CD14-positive monocyte (primary cell): ENCODE data around the gene ZNF726. TPM values are rescaled to one million over a fixed set of nuclear protein-coding genes. Genes with fewer than 3 reads are reported as not detected.

Experiments used
- DNase-seq, 3 donors: peaks; one replicate each; pipeline ENCODE4 v3.0.0-alpha.2; 2011 to 2022
- H2AFZ ChIP-seq: 2 replicates; pipeline ENCODE4 v1.6.0; 2012; ENCODE audit warnings: mild to moderate bottlenecking, low read depth, low read length, inconsistent platforms; ENCODE audit not compliant: insufficient read depth, poor library complexity, severe bottlenecking
- H3K27ac ChIP-seq, 2 donors: 1 replicate in 1 of 2; 2 replicates in 1 of 2; pipeline ENCODE4 v1.5.1; 2012 to 2013; ENCODE audit warnings: low read length in 2 of 2, control low read depth in 1 of 2, inconsistent platforms in 1 of 2, low read depth in 1 of 2, mild to moderate bottlenecking in 1 of 2
- H3K27me3 ChIP-seq, 2 donors: one replicate each; pipeline versions ENCODE4 v1.6.0 to v1.6.1; 2011 to 2013; ENCODE audit warnings: low read length in 2 of 2; ENCODE audit not compliant: control insufficient read depth in 2 of 2, insufficient read depth in 2 of 2
- H3K36me3 ChIP-seq, 2 donors: replicated peaks in 1 of 2; 1 replicate in 1 of 2; 2 replicates in 1 of 2; pipeline versions ENCODE4 v1.5.1 to v1.6.1; 2012 to 2013; ENCODE audit warnings: low read length in 2 of 2, control low read depth in 1 of 2, inconsistent platforms in 1 of 2, mild to moderate bottlenecking in 1 of 2; ENCODE audit not compliant: insufficient read depth in 2 of 2, control insufficient read depth in 1 of 2
- H3K4me1 ChIP-seq, 2 donors: 1 replicate in 1 of 2; 2 replicates in 1 of 2; pipeline versions ENCODE4 v1.5.1 to v1.6.1; 2012 to 2013; ENCODE audit warnings: low read length in 2 of 2, control low read depth in 1 of 2, inconsistent platforms in 1 of 2, mild to moderate bottlenecking in 1 of 2, moderate library complexity in 1 of 2; ENCODE audit not compliant: insufficient read depth in 2 of 2, control insufficient read depth in 1 of 2
- H3K4me2 ChIP-seq: replicated peaks from 2 replicates; pipeline ENCODE3; 2012; ENCODE audit warnings: low read length, moderate library complexity, mild to moderate bottlenecking; ENCODE audit not compliant: poor library complexity, severe bottlenecking; ENCODE audit errors: extremely low read depth
- H3K4me3 ChIP-seq, 3 experiments: fragments of 200-600 bp in 1 of 3; sonication (generic) in 1 of 3; replicated peaks in 1 of 3; 1 replicate in 2 of 3; 2 replicates in 1 of 3; pipeline ENCODE4 v1.5.1; 2011 to 2013; ENCODE audit warnings: low read length in 3 of 3, mild to moderate bottlenecking in 3 of 3, control low read depth in 2 of 3, low read depth in 2 of 3, inconsistent platforms in 1 of 3, moderate library complexity in 1 of 3
- H3K79me2 ChIP-seq: 2 replicates; pipeline ENCODE4 v1.6.0; 2012; ENCODE audit warnings: mild to moderate bottlenecking, control low read depth, inconsistent platforms, low read length, moderate library complexity; ENCODE audit not compliant: insufficient read depth
- H3K9ac ChIP-seq: 2 replicates; pipeline ENCODE4 v1.6.0; 2017; ENCODE audit warnings: low read length, mild to moderate bottlenecking; ENCODE audit not compliant: insufficient read depth, poor library complexity, severe bottlenecking
- H3K9me3 ChIP-seq, 2 donors: replicated peaks in 1 of 2; 1 replicate in 1 of 2; 2 replicates in 1 of 2; pipeline versions ENCODE4 v1.5.1 to v1.6.1; 2012 to 2013; ENCODE audit warnings: low read length in 2 of 2, control low read depth in 1 of 2; ENCODE audit not compliant: control insufficient read depth in 1 of 2, insufficient read depth in 1 of 2
- H4K20me1 ChIP-seq: 2 replicates; pipeline ENCODE4 v1.6.0; 2012; ENCODE audit warnings: mild to moderate bottlenecking, low read length, control low read depth, moderate library complexity; ENCODE audit not compliant: insufficient read depth
- H3K27ac Mint-ChIP-seq, 7 donors: one replicate each; pipeline ENCODE4 v1.8.0; 2020; ENCODE audit warnings: mild to moderate bottlenecking in 7 of 7, mixed read lengths in 7 of 7, moderate library complexity in 6 of 7, inconsistent platforms in 2 of 7
- H3K27me3 Mint-ChIP-seq, 3 donors: one replicate each; pipeline ENCODE4 v1.8.0; 2021 to 2022; ENCODE audit warnings: low read depth in 3 of 3, mild to moderate bottlenecking in 3 of 3, mixed read lengths in 3 of 3, moderate library complexity in 3 of 3, inconsistent platforms in 1 of 3
- H3K36me3 Mint-ChIP-seq, 2 donors: one replicate each; pipeline ENCODE4 v1.8.0; 2020; ENCODE audit warnings: mixed read lengths in 2 of 2, inconsistent platforms in 1 of 2, mild to moderate bottlenecking in 1 of 2
- H3K4me1 Mint-ChIP-seq: one replicate; pipeline ENCODE4 v1.8.0; 2020; ENCODE audit warnings: mild to moderate bottlenecking, mixed read lengths
- H3K4me3 Mint-ChIP-seq, 2 donors: one replicate each; pipeline ENCODE4 v1.8.0; 2020; ENCODE audit warnings: mild to moderate bottlenecking in 2 of 2, mixed read lengths in 2 of 2, moderate library complexity in 1 of 2
- H3K9me3 Mint-ChIP-seq, 7 donors: one replicate each; pipeline ENCODE4 v1.8.0; 2020 to 2022; ENCODE audit warnings: mixed read lengths in 7 of 7, mild to moderate bottlenecking in 6 of 7, moderate library complexity in 6 of 7, inconsistent platforms in 2 of 7
- WGBS: methylation state at CpG from one replicate; pipeline ENCODE4 v1.1.5; 2013; ENCODE audit warnings: missing lambda C conversion rate; ENCODE audit not compliant: insufficient coverage; 5-methylcytosine and 5-hydroxymethylcytosine counted together
- intact Hi-C, 2 donors: fragments of 100-400 bp; cut with micrococcal nuclease; formaldehyde crosslinking; loops; one replicate each; pipeline versions ENCODE4 v1.15.0 to v1.15.1; 2023
- polyA plus RNA-seq, 3 donors: library from polyadenylated mRNA; depleted of rRNA in 1 of 3; unstranded in 2 of 3; stranded (reverse) in 1 of 3; fragments of 300-500 nt in 2 of 3; fragments of >200 nt in 1 of 3; fragmentation: Illumina TruSeq in 2 of 3; gene quantifications; 1 replicate in 2 of 3; 2 replicates in 1 of 3; pipeline ENCODE4 v1.2.3, GENCODE V29; 2012 to 2021
- TF ChIP-seq, protein P1 (sequence below): fragments of 200-600 bp; IDR thresholded peaks from one replicate; pipeline ENCODE4 v1.8.0; 2022; ENCODE audit warnings: antibody characterized with exemption, mild to moderate bottlenecking

Gene ZNF726
- polyA plus RNA-seq, 3 donors, result 0.10 to 0.34 (median 0.28) TPM

DNA sequence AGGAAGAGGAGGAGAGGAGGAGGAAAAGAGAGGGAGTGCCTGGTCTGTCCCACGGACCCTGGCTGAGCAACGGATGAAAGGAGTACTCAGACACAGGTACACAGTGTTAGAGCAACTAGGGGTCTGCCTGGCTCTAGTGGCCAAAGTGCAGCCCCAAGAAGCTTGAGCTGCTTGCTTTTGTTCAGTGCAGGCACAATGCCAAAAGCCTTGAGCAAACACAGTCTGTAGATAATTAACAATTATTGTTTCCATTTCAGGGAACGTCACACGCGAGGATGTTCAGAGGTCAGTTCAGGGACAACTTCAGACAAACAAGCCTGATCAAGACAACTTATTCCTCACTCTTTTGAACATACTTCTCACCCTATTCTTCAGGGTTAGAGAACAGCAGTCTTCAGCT lies 32.2 kb upstream of the ZNF726 start:
- no peak for DNase-seq

DNA sequence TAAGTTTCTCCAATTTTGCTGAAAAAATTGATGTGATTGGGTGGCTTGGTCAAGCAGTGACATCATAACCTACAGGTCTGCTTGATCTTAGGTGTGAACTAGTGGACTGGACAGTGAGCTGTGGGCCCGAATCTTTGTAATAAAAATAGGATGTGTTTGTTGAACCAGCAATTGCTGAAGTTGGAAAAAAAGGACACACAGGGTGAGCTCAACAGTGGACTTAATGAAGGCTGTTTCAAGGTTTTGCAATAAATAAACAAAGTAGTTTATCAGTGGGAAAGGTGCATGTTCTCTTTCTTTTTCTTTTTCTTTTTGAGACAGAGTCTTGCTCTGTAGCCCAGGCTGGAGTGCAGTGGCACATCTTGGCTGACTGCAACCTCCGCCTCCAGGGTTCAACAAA lies 30.3 kb upstream of the ZNF726 start:
- H3K79me2 ChIP-seq, result no peaks in the 10 kb centered on the region
- H3K9ac ChIP-seq, result no peak overlapping the region
- H3K9me3 Mint-ChIP-seq, result peaks cover 38 to 68% (median 64%) of the 10 kb centered on the region in 7 donors
- H3K4me3 Mint-ChIP-seq, result no peak overlapping the region
- no peak for DNase-seq
- H3K4me1 Mint-ChIP-seq, result no peaks in the 10 kb centered on the region
- no peaks in the 10 kb centered on the region for H3K4me1 ChIP-seq
- H3K27ac ChIP-seq, result no peak overlapping the region
- intact Hi-C loops, result no loop called here
- no peaks in the 10 kb centered on the region for H3K36me3 ChIP-seq
- H3K9me3 ChIP-seq, result peaks cover 25 to 82% of the 10 kb centered on the region in 2 donors
- no peak overlapping the region for H3K4me3 ChIP-seq
- TF ChIP-seq, protein P1, sequence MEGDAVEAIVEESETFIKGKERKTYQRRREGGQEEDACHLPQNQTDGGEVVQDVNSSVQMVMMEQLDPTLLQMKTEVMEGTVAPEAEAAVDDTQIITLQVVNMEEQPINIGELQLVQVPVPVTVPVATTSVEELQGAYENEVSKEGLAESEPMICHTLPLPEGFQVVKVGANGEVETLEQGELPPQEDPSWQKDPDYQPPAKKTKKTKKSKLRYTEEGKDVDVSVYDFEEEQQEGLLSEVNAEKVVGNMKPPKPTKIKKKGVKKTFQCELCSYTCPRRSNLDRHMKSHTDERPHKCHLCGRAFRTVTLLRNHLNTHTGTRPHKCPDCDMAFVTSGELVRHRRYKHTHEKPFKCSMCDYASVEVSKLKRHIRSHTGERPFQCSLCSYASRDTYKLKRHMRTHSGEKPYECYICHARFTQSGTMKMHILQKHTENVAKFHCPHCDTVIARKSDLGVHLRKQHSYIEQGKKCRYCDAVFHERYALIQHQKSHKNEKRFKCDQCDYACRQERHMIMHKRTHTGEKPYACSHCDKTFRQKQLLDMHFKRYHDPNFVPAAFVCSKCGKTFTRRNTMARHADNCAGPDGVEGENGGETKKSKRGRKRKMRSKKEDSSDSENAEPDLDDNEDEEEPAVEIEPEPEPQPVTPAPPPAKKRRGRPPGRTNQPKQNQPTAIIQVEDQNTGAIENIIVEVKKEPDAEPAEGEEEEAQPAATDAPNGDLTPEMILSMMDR, result no peak
- H3K27ac Mint-ChIP-seq, result no peak overlapping the region
- no peak overlapping the region for H3K4me2 ChIP-seq
- H3K27me3 ChIP-seq, result no peaks in the 10 kb centered on the region
- H3K27me3 Mint-ChIP-seq, result peaks cover 0 to 2% (median 1%) of the 10 kb centered on the region in 3 donors
- H4K20me1 ChIP-seq, result no peaks in the 10 kb centered on the region
- H3K36me3 Mint-ChIP-seq, result no peaks in the 10 kb centered on the region
- WGBS, result 100% methylated on average over 1 of the region's 2 CpGs
- H2AFZ ChIP-seq, result no peak overlapping the region

More for the DNA sequence above, 32.2 kb upstream of the ZNF726 start:
- H3K36me3 Mint-ChIP-seq, result no peaks in the 10 kb centered on the region
- no peak overlapping the region for H3K27ac Mint-ChIP-seq
- peaks cover 42 to 70% (median 64%) of the 10 kb centered on the region in 7 donors for H3K9me3 Mint-ChIP-seq
- no peak overlapping the region for H2AFZ ChIP-seq
- TF ChIP-seq, protein P1, result no peak
- H3K27ac ChIP-seq, result no peak overlapping the region
- no peak overlapping the region for H3K4me3 Mint-ChIP-seq
- intact Hi-C loops, result no loop called here
- no peaks in the 10 kb centered on the region for H3K27me3 ChIP-seq
- no peaks in the 10 kb centered on the region for H3K4me1 Mint-ChIP-seq
- peaks cover 0 to 2% (median 2%) of the 10 kb centered on the region in 3 donors for H3K27me3 Mint-ChIP-seq
- no peaks in the 10 kb centered on the region for H3K79me2 ChIP-seq
- H3K9ac ChIP-seq, result no peak overlapping the region
- no peak overlapping the region for H3K4me2 ChIP-seq
- WGBS, result 83% methylated on average over 5 of the region's 5 CpGs
- H3K4me1 ChIP-seq, result no peaks in the 10 kb centered on the region
- H4K20me1 ChIP-seq, result no peaks in the 10 kb centered on the region
- H3K4me3 ChIP-seq, result no peak overlapping the region
- H3K36me3 ChIP-seq, result no peaks in the 10 kb centered on the region
- H3K9me3 ChIP-seq, result peaks cover 21 to 84% of the 10 kb centered on the region in 2 donors
